CD4-positive, alpha-beta T cell treated with Interleukin-4 for 1 hour (primary cell): Measurements from ENCODE around the gene NRTN.

Experiments
- DNase-seq, 2 donors: peaks; one replicate each; pipeline ENCODE4 v3.0.0-alpha.2; 2020 to 2022

NRTN gene

GRCh38 chr19:5790559-5791520, 14.0 kb upstream of the NRTN start, which contains the start of gene DUS3L:
Gene DUS3L, minus strand, starts transcription at chr19:5791163. Its CDS starts 22 bp downstream, at chr19:5791141.
- DNase-seq = peak; percentile 97 to 98

GRCh38 chr19:5792224-5792623, 12.6 kb upstream of the NRTN start:
- no peak for DNase-seq

GRCh38 chr19:5793188-5793587, 11.7 kb upstream of the NRTN start:
- no peak for DNase-seq

- DNase-seq = no peak
These were observed 9.4 kb upstream of the NRTN start for GRCh38 chr19:5795382-5795919.

- DNase-seq = no peak
These were observed 6.6 kb upstream of the NRTN start for GRCh38 chr19:5798244-5798643.

GRCh38 chr19:5799247-5800241, 5.3 kb upstream of the NRTN start:
- no peak for DNase-seq

- no peak for DNase-seq
These were observed 4.3 kb upstream of the NRTN start for GRCh38 chr19:5800361-5801270.

GRCh38 chr19:5801796-5802619, 2.9 kb upstream of the NRTN start:
- no peak for DNase-seq

GRCh38 chr19:5803441-5803751, 1.5 kb upstream of the NRTN start:
- no peak for DNase-seq

GRCh38 chr19:5803752-5804515, 933 bp upstream of the NRTN start:
- DNase-seq = peak; percentile 91 to 93

- DNase-seq = peak; percentile 54 to 60
These were observed 730 bp downstream of the NRTN start for GRCh38 chr19:5805462-5806132.

GRCh38 chr19:5806133-5806489, 1.2 kb downstream of the NRTN start:
- DNase-seq = no peak

- DNase-seq = no peak
These were observed 2.0 kb downstream of the NRTN start for GRCh38 chr19:5806905-5807304.

- DNase-seq = no peak
These were observed 3.4 kb downstream of the NRTN start for GRCh38 chr19:5808120-5808816.

- DNase-seq = no peak
These were observed 4.2 kb downstream of the NRTN start for GRCh38 chr19:5809053-5809452.

GRCh38 chr19:5809469-5809868, 4.6 kb downstream of the NRTN start:
- no peak for DNase-seq

- no peak for DNase-seq
These were observed 6.2 kb downstream of the NRTN start for GRCh38 chr19:5811117-5811516.

- DNase-seq = no peak
These were observed 9.4 kb downstream of the NRTN start for GRCh38 chr19:5814123-5814851.

GRCh38 chr19:5814852-5815246, 10.0 kb downstream of the NRTN start:
- no peak for DNase-seq
